ENCODE results near the gene B3GNT8. TPM values are rescaled to one million over a fixed set of nuclear protein-coding genes. Genes with fewer than 3 reads are reported as not detected.
"Not testable (repeated sequence)": the region's sequence is repeated elsewhere in the genome, so short reads cannot be mapped to it uniquely, and the experiment has no call there.

The B3GNT8 gene
- 0.44 and 0.99 TPM in 2 replicates for total RNA-seq

- H3K36me3 Mint-ChIP-seq (ENCODE audit: low read depth), result peaks cover 20% of the 10 kb centered on the region
- H3K27me3 Mint-ChIP-seq (ENCODE audit: insufficient read depth), result no peaks in the 10 kb centered on the region
- peak within 1 kb of the TSS; percentile 87 for H3K27ac Mint-ChIP-seq
- no peaks in the 10 kb centered on the region for H3K9me3 Mint-ChIP-seq
- no peak for DNase-seq (ENCODE audit: low spot score)
- H3K4me3 Mint-ChIP-seq, result peak within 1 kb of the TSS; percentile 82
- intact Hi-C loops (cut with micrococcal nuclease), result no loop called here
- H3K4me1 Mint-ChIP-seq (ENCODE audit: low read depth), result peaks cover 11% of the 10 kb centered on the region
These were observed at the start of gene B3GNT8 for GRCh38 chr19:41426952-41427646. Gene B3GNT8, minus strand, starts transcription at chr19:41427374. Its CDS starts 596 bp downstream, at chr19:41426778.

GRCh38 chr19:41476583-41476982, 49.4 kb upstream of the B3GNT8 start:
- Mint-ChIP-seq H3K4me3 (no peak overlapping the region), H3K27me3 (ENCODE audit: insufficient read depth) (peaks cover 26% of the 10 kb centered on the region), H3K4me1 (ENCODE audit: low read depth) (no peaks in the 10 kb centered on the region), H3K36me3 (ENCODE audit: low read depth) (no peaks in the 10 kb centered on the region), H3K27ac (no peak overlapping the region), H3K9me3 (no peaks in the 10 kb centered on the region)
- DNase-seq (ENCODE audit: low spot score), result no peak
- intact Hi-C loops (cut with micrococcal nuclease), result no loop called here

GRCh38 chr19:41463257-41464256, 36.4 kb upstream of the B3GNT8 start:
- peak overlapping the region; percentile 32 for H3K4me3 Mint-ChIP-seq
- H3K4me1 Mint-ChIP-seq (ENCODE audit: low read depth), result peaks cover 20% of the 10 kb centered on the region
- H3K36me3 Mint-ChIP-seq (ENCODE audit: low read depth); DNase-seq (ENCODE audit: low spot score); H3K9me3 Mint-ChIP-seq; intact Hi-C loops (cut with micrococcal nuclease): not testable (repeated sequence)
- peaks cover 25% of the 10 kb centered on the region for H3K27me3 Mint-ChIP-seq (ENCODE audit: insufficient read depth)
- H3K27ac Mint-ChIP-seq, result peak overlapping the region; percentile 37

- no peaks in the 10 kb centered on the region for H3K9me3 Mint-ChIP-seq
- H3K27me3 Mint-ChIP-seq (ENCODE audit: insufficient read depth), result peaks cover 20% of the 10 kb centered on the region
- H3K36me3 Mint-ChIP-seq (ENCODE audit: low read depth), result no peaks in the 10 kb centered on the region
- no peak overlapping the region for H3K4me3 Mint-ChIP-seq
- H3K4me1 Mint-ChIP-seq (ENCODE audit: low read depth), result peaks cover 30% of the 10 kb centered on the region
- intact Hi-C loops (cut with micrococcal nuclease), result no loop called here
- DNase-seq (ENCODE audit: low spot score), result no peak
- no peak overlapping the region for H3K27ac Mint-ChIP-seq
These were observed 35.3 kb upstream of the B3GNT8 start for GRCh38 chr19:41462497-41462896.

GRCh38 chr19:41457241-41457640, 30.1 kb upstream of the B3GNT8 start:
- Mint-ChIP-seq H3K27me3 (ENCODE audit: insufficient read depth) (peaks cover 9% of the 10 kb centered on the region), H3K36me3 (ENCODE audit: low read depth) (no peaks in the 10 kb centered on the region), H3K9me3 (no peaks in the 10 kb centered on the region), H3K4me3 (peak overlapping the region; percentile 7), H3K4me1 (ENCODE audit: low read depth) (peaks cover 42% of the 10 kb centered on the region), H3K27ac (peak overlapping the region; percentile 32)
- DNase-seq (ENCODE audit: low spot score), result no peak
- intact Hi-C loops (cut with micrococcal nuclease), result loop anchor here (5.0 kb wide), 1 partner anchor 65 kb away; no protein-coding TSS in a partner anchor

- peak overlapping the region; percentile 18 for H3K27ac Mint-ChIP-seq
- intact Hi-C loops (cut with micrococcal nuclease), result loop anchor here (5.0 kb wide), 1 partner anchor 66 kb away; no protein-coding TSS in a partner anchor
- peak overlapping the region; percentile 30 for H3K4me3 Mint-ChIP-seq
- no peak for DNase-seq (ENCODE audit: low spot score)
- no peaks in the 10 kb centered on the region for H3K36me3 Mint-ChIP-seq (ENCODE audit: low read depth)
- peaks cover 11% of the 10 kb centered on the region for H3K27me3 Mint-ChIP-seq (ENCODE audit: insufficient read depth)
- no peaks in the 10 kb centered on the region for H3K9me3 Mint-ChIP-seq
- H3K4me1 Mint-ChIP-seq (ENCODE audit: low read depth), result peaks cover 42% of the 10 kb centered on the region
These were observed 29.3 kb upstream of the B3GNT8 start for GRCh38 chr19:41456342-41456918.

- Mint-ChIP-seq H3K27ac (no peak overlapping the region), H3K36me3 (ENCODE audit: low read depth) (no peaks in the 10 kb centered on the region), H3K4me1 (ENCODE audit: low read depth) (peaks cover 42% of the 10 kb centered on the region), H3K4me3 (no peak overlapping the region), H3K9me3 (no peaks in the 10 kb centered on the region), H3K27me3 (ENCODE audit: insufficient read depth) (peaks cover 11% of the 10 kb centered on the region)
- intact Hi-C loops (cut with micrococcal nuclease), result loop anchor here (5.0 kb wide), 1 partner anchor 66 kb away; no protein-coding TSS in a partner anchor
- no peak for DNase-seq (ENCODE audit: low spot score)
These were observed 28.8 kb upstream of the B3GNT8 start for GRCh38 chr19:41455936-41456335.

- Mint-ChIP-seq H3K4me3 (no peak overlapping the region), H3K4me1 (ENCODE audit: low read depth) (peaks cover 43% of the 10 kb centered on the region), H3K36me3 (ENCODE audit: low read depth) (no peaks in the 10 kb centered on the region), H3K27ac (no peak overlapping the region), H3K27me3 (ENCODE audit: insufficient read depth) (peaks cover 8% of the 10 kb centered on the region), H3K9me3 (no peaks in the 10 kb centered on the region)
- intact Hi-C loops (cut with micrococcal nuclease), result no loop called here
- no peak for DNase-seq (ENCODE audit: low spot score)
These were observed 25.6 kb upstream of the B3GNT8 start for GRCh38 chr19:41452584-41453275.

GRCh38 chr19:41449865-41450178, 22.6 kb upstream of the B3GNT8 start:
- Mint-ChIP-seq H3K36me3 (ENCODE audit: low read depth) (no peaks in the 10 kb centered on the region), H3K4me1 (ENCODE audit: low read depth) (peaks cover 19% of the 10 kb centered on the region), H3K27me3 (ENCODE audit: insufficient read depth) (peaks cover 14% of the 10 kb centered on the region), H3K4me3 (no peak overlapping the region), H3K9me3 (no peaks in the 10 kb centered on the region), H3K27ac (no peak overlapping the region)
- intact Hi-C loops (cut with micrococcal nuclease), result loop anchor here (1.0 to 10.0 kb wide), 7 partner anchors 11 to 245 kb away; partner anchors contain the start of gene DMAC2
- no peak for DNase-seq (ENCODE audit: low spot score)

- H3K27ac Mint-ChIP-seq, result no peak overlapping the region
- peaks cover 14% of the 10 kb centered on the region for H3K27me3 Mint-ChIP-seq (ENCODE audit: insufficient read depth)
- H3K36me3 Mint-ChIP-seq (ENCODE audit: low read depth), result no peaks in the 10 kb centered on the region
- intact Hi-C loops (cut with micrococcal nuclease), result loop anchor here (1.0 to 10.0 kb wide), 7 partner anchors 10 to 244 kb away; partner anchors contain the start of gene DMAC2
- no peaks in the 10 kb centered on the region for H3K9me3 Mint-ChIP-seq
- peaks cover 15% of the 10 kb centered on the region for H3K4me1 Mint-ChIP-seq (ENCODE audit: low read depth)
- peak; percentile 60 for DNase-seq (ENCODE audit: low spot score)
- H3K4me3 Mint-ChIP-seq, result peak overlapping the region; percentile 81
These were observed 22.1 kb upstream of the B3GNT8 start for GRCh38 chr19:41449079-41449864.

GRCh38 chr19:41447732-41448332, 20.7 kb upstream of the B3GNT8 start:
- intact Hi-C loops (cut with micrococcal nuclease), result loop anchor here (10.0 kb wide), 1 partner anchor 243 kb away; no protein-coding TSS in a partner anchor
- Mint-ChIP-seq H3K4me3 (no peak overlapping the region), H3K27me3 (ENCODE audit: insufficient read depth) (peaks cover 18% of the 10 kb centered on the region), H3K36me3 (ENCODE audit: low read depth) (no peaks in the 10 kb centered on the region), H3K27ac (no peak overlapping the region), H3K4me1 (ENCODE audit: low read depth) (peaks cover 11% of the 10 kb centered on the region), H3K9me3 (no peaks in the 10 kb centered on the region)
- no peak for DNase-seq (ENCODE audit: low spot score)

Measured in activated T-helper 1 cell treated with anti-CD3 and anti-CD28 coated beads, Interleukin-12 subunit alpha, Interleukin-12 subunit beta, Interleukin-2, Interleukin-4 antibody, amounts not matched to agents 30 ng/mL and 10 ng/mL and 1 ng/mL, durations not matched to agents 14 hours and 24 hours and 36 hours (primary cell).